ENCODE results near the gene SIRT2.

Gene SIRT2

GRCh38 chr19:38851622-38852230, 47.7 kb downstream of the SIRT2 start (continued):
- TF ChIP-seq ZNF837 (tag by site-specific recombination; IDR thresholded peaks at IDR 0.05): no peak
- TF ChIP-seq KLF17 (tag by site-specific recombination; IDR thresholded peaks at IDR 0.05): peak; percentile 82
- TF ChIP-seq ZNF639 (tag by site-specific recombination; IDR thresholded peaks at IDR 0.05): peak; percentile 65; the same call in 1 of the 2 replicates
- TF ChIP-seq BCL6B (tag by site-specific recombination; IDR thresholded peaks at IDR 0.05): no peak
- TF ChIP-seq KLF1 (tag by site-specific recombination; IDR thresholded peaks at IDR 0.05): peak; percentile 98
- TF ChIP-seq ZBTB17 (tag by site-specific recombination; IDR thresholded peaks at IDR 0.05): peak; percentile 29
- TF ChIP-seq PRDM10 (tag by site-specific recombination; IDR thresholded peaks at IDR 0.05): peak; percentile 82
- no peak for TF ChIP-seq ZNF626 (tag by site-specific recombination; IDR thresholded peaks at IDR 0.05)
- TF ChIP-seq OVOL3 (tag by site-specific recombination; IDR thresholded peaks at IDR 0.05): no peak
- TF ChIP-seq ZNF701 (tag by site-specific recombination; IDR thresholded peaks at IDR 0.05): no peak
- TF ChIP-seq, protein P1, sequence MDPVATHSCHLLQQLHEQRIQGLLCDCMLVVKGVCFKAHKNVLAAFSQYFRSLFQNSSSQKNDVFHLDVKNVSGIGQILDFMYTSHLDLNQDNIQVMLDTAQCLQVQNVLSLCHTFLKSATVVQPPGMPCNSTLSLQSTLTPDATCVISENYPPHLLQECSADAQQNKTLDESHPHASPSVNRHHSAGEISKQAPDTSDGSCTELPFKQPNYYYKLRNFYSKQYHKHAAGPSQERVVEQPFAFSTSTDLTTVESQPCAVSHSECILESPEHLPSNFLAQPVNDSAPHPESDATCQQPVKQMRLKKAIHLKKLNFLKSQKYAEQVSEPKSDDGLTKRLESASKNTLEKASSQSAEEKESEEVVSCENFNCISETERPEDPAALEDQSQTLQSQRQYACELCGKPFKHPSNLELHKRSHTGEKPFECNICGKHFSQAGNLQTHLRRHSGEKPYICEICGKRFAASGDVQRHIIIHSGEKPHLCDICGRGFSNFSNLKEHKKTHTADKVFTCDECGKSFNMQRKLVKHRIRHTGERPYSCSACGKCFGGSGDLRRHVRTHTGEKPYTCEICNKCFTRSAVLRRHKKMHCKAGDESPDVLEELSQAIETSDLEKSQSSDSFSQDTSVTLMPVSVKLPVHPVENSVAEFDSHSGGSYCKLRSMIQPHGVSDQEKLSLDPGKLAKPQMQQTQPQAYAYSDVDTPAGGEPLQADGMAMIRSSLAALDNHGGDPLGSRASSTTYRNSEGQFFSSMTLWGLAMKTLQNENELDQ (tag by site-specific recombination; IDR thresholded peaks at IDR 0.05; ENCODE audit: low read depth): no peak
- TF ChIP-seq ZBTB7A (tag by site-specific recombination; IDR thresholded peaks at IDR 0.05; ENCODE audit: low read depth): peak; percentile 98
- TF ChIP-seq, protein P2, sequence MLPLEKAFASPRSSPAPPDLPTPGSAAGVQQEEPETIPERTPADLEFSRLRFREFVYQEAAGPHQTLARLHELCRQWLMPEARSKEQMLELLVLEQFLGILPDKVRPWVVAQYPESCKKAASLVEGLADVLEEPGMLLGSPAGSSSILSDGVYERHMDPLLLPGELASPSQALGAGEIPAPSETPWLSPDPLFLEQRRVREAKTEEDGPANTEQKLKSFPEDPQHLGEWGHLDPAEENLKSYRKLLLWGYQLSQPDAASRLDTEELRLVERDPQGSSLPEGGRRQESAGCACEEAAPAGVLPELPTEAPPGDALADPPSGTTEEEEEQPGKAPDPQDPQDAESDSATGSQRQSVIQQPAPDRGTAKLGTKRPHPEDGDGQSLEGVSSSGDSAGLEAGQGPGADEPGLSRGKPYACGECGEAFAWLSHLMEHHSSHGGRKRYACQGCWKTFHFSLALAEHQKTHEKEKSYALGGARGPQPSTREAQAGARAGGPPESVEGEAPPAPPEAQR (tag by site-specific recombination; IDR thresholded peaks at IDR 0.05): peak; percentile 53; the same call in 1 of the 2 replicates
- TF ChIP-seq ZNF26 (tag by site-specific recombination; IDR thresholded peaks at IDR 0.05): no peak
- TF ChIP-seq ZSCAN16 (tag by site-specific recombination; IDR thresholded peaks at IDR 0.05): peak; percentile 18; the same call in 1 of the 2 replicates
- peak; percentile 95 for TF ChIP-seq EGR2 (tag by site-specific recombination; IDR thresholded peaks at IDR 0.05; ENCODE audit: low read depth)
- TF ChIP-seq ZFP37 (tag by site-specific recombination; IDR thresholded peaks at IDR 0.05): no peak; the same call in 1 of the 2 replicates
- TF ChIP-seq ZBTB8A (tag by site-specific recombination; IDR thresholded peaks at IDR 0.05): peak; percentile 45; the same call in 1 of the 2 replicates
- TF ChIP-seq, protein P3, sequence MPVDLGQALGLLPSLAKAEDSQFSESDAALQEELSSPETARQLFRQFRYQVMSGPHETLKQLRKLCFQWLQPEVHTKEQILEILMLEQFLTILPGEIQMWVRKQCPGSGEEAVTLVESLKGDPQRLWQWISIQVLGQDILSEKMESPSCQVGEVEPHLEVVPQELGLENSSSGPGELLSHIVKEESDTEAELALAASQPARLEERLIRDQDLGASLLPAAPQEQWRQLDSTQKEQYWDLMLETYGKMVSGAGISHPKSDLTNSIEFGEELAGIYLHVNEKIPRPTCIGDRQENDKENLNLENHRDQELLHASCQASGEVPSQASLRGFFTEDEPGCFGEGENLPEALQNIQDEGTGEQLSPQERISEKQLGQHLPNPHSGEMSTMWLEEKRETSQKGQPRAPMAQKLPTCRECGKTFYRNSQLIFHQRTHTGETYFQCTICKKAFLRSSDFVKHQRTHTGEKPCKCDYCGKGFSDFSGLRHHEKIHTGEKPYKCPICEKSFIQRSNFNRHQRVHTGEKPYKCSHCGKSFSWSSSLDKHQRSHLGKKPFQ (tag by site-specific recombination; IDR thresholded peaks at IDR 0.05): peak; percentile 66; the same call in 1 of the 2 replicates
- TF ChIP-seq BCL11A (tag by site-specific recombination; IDR thresholded peaks at IDR 0.05; ENCODE audit: low read depth): no peak
- TF ChIP-seq ZNF596 (tag by site-specific recombination; IDR thresholded peaks at IDR 0.05): no peak
- no peak for TF ChIP-seq ZNF677 (tag by site-specific recombination; IDR thresholded peaks at IDR 0.05)
- TF ChIP-seq HOXC10 (CRISPR knock-in tag; IDR thresholded peaks at IDR 0.05): no peak
- peak; percentile 83 for TF ChIP-seq ZNF777 (tag by site-specific recombination; IDR thresholded peaks at IDR 0.05; ENCODE audit: borderline replicate concordance)
